Measurements from ENCODE around the gene ZNF672. TPM values are rescaled to one million over a fixed set of nuclear protein-coding genes. Genes with fewer than 3 reads are reported as not detected.

Gene ZNF672
- total and polyA plus RNA-seq, 2 of the 13 experiments (the other 11 are each of a cell fraction or from before 2014, with no cell fraction given), result 17.2 to 22.9 TPM

DNA sequence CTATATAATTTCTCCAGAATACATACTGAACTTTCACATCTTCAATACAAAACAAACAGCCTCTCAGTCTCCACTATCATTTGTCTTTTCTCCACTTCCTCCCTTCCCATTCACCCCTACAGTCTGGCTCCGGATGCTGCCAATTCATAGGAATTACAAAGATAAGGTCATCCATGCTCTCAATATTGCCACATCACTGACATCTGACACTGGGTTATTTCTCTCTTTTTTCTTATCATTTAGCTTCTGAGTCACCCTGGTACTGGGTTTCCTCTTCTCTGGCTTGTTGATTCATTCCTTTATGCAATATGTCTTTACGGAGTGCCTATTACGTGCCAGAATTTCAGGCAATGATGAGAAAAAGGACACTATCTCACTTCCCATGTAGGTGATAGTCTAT lies 9.2 kb upstream of the ZNF672 start (continued):
- TF ChIP-seq, protein P1, sequence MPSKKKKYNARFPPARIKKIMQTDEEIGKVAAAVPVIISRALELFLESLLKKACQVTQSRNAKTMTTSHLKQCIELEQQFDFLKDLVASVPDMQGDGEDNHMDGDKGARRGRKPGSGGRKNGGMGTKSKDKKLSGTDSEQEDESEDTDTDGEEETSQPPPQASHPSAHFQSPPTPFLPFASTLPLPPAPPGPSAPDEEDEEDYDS (CRISPR knock-in tag; IDR thresholded peaks at IDR 0.05), result no peak
- no peak for TF ChIP-seq ZMYM2 (CRISPR knock-in tag; IDR thresholded peaks at IDR 0.05)
- TF ChIP-seq TBX2 (CRISPR knock-in tag; IDR thresholded peaks at IDR 0.05; ENCODE audit: borderline replicate concordance), result no peak
- TF ChIP-seq, protein P2, sequence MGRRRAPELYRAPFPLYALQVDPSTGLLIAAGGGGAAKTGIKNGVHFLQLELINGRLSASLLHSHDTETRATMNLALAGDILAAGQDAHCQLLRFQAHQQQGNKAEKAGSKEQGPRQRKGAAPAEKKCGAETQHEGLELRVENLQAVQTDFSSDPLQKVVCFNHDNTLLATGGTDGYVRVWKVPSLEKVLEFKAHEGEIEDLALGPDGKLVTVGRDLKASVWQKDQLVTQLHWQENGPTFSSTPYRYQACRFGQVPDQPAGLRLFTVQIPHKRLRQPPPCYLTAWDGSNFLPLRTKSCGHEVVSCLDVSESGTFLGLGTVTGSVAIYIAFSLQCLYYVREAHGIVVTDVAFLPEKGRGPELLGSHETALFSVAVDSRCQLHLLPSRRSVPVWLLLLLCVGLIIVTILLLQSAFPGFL (CRISPR knock-in tag; IDR thresholded peaks at IDR 0.05), result no peak
- TF ChIP-seq, protein P3, sequence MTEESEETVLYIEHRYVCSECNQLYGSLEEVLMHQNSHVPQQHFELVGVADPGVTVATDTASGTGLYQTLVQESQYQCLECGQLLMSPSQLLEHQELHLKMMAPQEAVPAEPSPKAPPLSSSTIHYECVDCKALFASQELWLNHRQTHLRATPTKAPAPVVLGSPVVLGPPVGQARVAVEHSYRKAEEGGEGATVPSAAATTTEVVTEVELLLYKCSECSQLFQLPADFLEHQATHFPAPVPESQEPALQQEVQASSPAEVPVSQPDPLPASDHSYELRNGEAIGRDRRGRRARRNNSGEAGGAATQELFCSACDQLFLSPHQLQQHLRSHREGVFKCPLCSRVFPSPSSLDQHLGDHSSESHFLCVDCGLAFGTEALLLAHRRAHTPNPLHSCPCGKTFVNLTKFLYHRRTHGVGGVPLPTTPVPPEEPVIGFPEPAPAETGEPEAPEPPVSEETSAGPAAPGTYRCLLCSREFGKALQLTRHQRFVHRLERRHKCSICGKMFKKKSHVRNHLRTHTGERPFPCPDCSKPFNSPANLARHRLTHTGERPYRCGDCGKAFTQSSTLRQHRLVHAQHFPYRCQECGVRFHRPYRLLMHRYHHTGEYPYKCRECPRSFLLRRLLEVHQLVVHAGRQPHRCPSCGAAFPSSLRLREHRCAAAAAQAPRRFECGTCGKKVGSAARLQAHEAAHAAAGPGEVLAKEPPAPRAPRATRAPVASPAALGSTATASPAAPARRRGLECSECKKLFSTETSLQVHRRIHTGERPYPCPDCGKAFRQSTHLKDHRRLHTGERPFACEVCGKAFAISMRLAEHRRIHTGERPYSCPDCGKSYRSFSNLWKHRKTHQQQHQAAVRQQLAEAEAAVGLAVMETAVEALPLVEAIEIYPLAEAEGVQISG (CRISPR knock-in tag; IDR thresholded peaks at IDR 0.05), result no peak
- TF ChIP-seq MLLT10 (CRISPR knock-in tag; IDR thresholded peaks at IDR 0.05), result no peak
- no peak for TF ChIP-seq ZFP36L1 (CRISPR knock-in tag; IDR thresholded peaks at IDR 0.05)
- TF ChIP-seq, protein P4, sequence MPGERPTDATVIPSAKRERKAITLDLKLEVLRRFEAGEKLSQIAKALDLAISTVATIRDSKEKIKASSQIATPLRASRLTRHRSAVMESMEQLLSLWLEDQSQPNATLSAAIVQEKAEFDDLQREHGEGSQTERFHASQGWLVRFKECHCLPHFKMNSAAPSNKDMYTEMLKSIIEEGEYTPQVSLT (CRISPR knock-in tag; IDR thresholded peaks at IDR 0.05; ENCODE audit: borderline replicate concordance, low read depth), result no peak
- TF ChIP-seq, protein P5, sequence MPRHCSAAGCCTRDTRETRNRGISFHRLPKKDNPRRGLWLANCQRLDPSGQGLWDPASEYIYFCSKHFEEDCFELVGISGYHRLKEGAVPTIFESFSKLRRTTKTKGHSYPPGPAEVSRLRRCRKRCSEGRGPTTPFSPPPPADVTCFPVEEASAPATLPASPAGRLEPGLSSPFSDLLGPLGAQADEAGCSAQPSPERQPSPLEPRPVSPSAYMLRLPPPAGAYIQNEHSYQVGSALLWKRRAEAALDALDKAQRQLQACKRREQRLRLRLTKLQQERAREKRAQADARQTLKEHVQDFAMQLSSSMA (CRISPR knock-in tag; IDR thresholded peaks at IDR 0.05), result no peak
- no peak for TF ChIP-seq ZSCAN21 (CRISPR knock-in tag; IDR thresholded peaks at IDR 0.05; ENCODE audit: borderline replicate concordance)
- no peak for TF ChIP-seq ZNF274 (CRISPR knock-in tag; IDR thresholded peaks at IDR 0.05)
- TF ChIP-seq, protein P6, sequence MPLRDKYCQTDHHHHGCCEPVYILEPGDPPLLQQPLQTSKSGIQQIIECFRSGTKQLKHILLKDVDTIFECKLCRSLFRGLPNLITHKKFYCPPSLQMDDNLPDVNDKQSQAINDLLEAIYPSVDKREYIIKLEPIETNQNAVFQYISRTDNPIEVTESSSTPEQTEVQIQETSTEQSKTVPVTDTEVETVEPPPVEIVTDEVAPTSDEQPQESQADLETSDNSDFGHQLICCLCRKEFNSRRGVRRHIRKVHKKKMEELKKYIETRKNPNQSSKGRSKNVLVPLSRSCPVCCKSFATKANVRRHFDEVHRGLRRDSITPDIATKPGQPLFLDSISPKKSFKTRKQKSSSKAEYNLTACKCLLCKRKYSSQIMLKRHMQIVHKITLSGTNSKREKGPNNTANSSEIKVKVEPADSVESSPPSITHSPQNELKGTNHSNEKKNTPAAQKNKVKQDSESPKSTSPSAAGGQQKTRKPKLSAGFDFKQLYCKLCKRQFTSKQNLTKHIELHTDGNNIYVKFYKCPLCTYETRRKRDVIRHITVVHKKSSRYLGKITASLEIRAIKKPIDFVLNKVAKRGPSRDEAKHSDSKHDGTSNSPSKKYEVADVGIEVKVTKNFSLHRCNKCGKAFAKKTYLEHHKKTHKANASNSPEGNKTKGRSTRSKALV (CRISPR knock-in tag; IDR thresholded peaks at IDR 0.05), result no peak
- TF ChIP-seq, protein P7, sequence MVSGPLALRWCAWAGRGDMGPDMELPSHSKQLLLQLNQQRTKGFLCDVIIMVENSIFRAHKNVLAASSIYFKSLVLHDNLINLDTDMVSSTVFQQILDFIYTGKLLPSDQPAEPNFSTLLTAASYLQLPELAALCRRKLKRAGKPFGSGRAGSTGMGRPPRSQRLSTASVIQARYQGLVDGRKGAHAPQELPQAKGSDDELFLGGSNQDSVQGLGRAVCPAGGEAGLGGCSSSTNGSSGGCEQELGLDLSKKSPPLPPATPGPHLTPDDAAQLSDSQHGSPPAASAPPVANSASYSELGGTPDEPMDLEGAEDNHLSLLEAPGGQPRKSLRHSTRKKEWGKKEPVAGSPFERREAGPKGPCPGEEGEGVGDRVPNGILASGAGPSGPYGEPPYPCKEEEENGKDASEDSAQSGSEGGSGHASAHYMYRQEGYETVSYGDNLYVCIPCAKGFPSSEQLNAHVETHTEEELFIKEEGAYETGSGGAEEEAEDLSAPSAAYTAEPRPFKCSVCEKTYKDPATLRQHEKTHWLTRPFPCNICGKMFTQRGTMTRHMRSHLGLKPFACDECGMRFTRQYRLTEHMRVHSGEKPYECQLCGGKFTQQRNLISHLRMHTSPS (CRISPR knock-in tag; IDR thresholded peaks at IDR 0.05; ENCODE audit: low read depth), result no peak

Measured in HepG2 (cell line).